ENCODE measurements around the gene PARP9. TPM values are rescaled to one million over a fixed set of nuclear protein-coding genes. Genes with fewer than 3 reads are reported as not detected.
"Not testable (repeated sequence)": the region's sequence is repeated elsewhere in the genome, so short reads cannot be mapped to it uniquely, and the experiment has no call there.

Gene PARP9
- polyA plus RNA-seq, 1 experiment, result 18.2 TPM

- TF ChIP-seq, protein P1, sequence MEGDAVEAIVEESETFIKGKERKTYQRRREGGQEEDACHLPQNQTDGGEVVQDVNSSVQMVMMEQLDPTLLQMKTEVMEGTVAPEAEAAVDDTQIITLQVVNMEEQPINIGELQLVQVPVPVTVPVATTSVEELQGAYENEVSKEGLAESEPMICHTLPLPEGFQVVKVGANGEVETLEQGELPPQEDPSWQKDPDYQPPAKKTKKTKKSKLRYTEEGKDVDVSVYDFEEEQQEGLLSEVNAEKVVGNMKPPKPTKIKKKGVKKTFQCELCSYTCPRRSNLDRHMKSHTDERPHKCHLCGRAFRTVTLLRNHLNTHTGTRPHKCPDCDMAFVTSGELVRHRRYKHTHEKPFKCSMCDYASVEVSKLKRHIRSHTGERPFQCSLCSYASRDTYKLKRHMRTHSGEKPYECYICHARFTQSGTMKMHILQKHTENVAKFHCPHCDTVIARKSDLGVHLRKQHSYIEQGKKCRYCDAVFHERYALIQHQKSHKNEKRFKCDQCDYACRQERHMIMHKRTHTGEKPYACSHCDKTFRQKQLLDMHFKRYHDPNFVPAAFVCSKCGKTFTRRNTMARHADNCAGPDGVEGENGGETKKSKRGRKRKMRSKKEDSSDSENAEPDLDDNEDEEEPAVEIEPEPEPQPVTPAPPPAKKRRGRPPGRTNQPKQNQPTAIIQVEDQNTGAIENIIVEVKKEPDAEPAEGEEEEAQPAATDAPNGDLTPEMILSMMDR (IDR thresholded peaks at IDR 0.05; ENCODE audit: insufficient read depth, low read depth, low read length), result no peak
- H3K27me3 ChIP-seq (ENCODE audit: control insufficient read depth, insufficient read depth, low read length), result no peaks in the 10 kb centered on the region
- DNase-seq (ENCODE audit: low read depth), result no peak
- no peak overlapping the region for H3K4me3 ChIP-seq (ENCODE audit: low read depth, low read length)
- H3K36me3 ChIP-seq (ENCODE audit: control insufficient read depth, insufficient read depth, low read length), result no peaks in the 10 kb centered on the region
- ChIA-PET POLR2A (no interaction called here), CTCF (no interaction called here)
These were observed 61.2 kb downstream of the PARP9 start for GRCh38 chr3:122502941-122503340.

DNA sequence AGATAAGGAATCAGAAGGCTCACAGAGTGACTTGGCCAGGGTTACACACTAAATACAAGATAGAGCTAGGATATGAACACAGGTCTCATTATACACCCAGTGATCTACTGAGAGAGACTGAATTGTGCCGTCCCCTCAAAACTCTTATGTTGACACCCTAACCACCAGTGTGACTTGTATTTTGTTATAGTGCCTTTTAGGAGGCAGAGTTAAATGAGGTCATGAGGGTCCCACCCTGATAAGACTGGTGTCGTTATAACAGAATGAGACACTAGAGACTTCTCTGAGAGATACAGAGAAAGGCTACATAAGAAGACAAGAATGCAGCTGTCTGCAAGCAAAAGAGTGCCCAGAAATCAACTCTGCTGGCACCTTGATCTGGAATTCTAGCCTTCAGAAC is 62.0 kb downstream of the PARP9 start:
- H3K36me3 ChIP-seq (ENCODE audit: control insufficient read depth, insufficient read depth, low read length), result no peaks in the 10 kb centered on the region
- H3K4me3 ChIP-seq (ENCODE audit: low read depth, low read length), result no peak overlapping the region
- ChIA-PET CTCF (no interaction called here), POLR2A (no interaction called here)
- TF ChIP-seq, protein P1 (IDR thresholded peaks at IDR 0.05; ENCODE audit: insufficient read depth, low read depth, low read length), result no peak
- no peaks in the 10 kb centered on the region for H3K27me3 ChIP-seq (ENCODE audit: control insufficient read depth, insufficient read depth, low read length)
- DNase-seq (ENCODE audit: low read depth), result no peak

DNA sequence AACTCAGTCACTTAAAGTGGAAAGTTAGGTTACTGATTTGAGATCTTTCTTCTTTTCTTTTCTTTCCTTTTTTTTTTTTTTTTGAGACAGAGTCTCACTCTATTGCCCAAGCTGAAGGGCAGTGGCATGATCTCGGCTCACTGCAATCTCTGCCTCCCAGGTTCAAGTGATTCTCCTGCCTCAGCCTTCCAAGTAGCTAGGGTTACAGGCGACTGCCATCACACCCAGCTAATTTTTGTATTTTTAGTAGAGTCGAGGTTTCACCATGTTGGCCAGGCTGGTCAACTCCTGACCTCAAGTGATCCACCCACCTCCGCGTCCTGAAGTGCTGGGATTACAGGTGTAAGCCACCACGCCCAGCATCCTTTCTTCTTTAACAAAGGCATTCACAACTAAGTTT is 63.1 kb downstream of the PARP9 start:
- DNase-seq (ENCODE audit: low read depth); POLR2A ChIA-PET; H3K4me3 ChIP-seq (ENCODE audit: low read depth, low read length); H3K27me3 ChIP-seq (ENCODE audit: control insufficient read depth, insufficient read depth, low read length); H3K36me3 ChIP-seq (ENCODE audit: control insufficient read depth, insufficient read depth, low read length): not testable (repeated sequence)
- CTCF ChIA-PET, result interaction anchor here (0.7 kb wide), 1 partner anchor 46 kb away, joined by 3 read pairs; no protein-coding TSS in a partner anchor

- ChIA-PET POLR2A (no interaction called here), CTCF (interaction anchor here (0.6 kb wide), 1 partner anchor 18 kb away, joined by 3 read pairs; no protein-coding TSS in a partner anchor)
- no peaks in the 10 kb centered on the region for H3K27me3 ChIP-seq (ENCODE audit: control insufficient read depth, insufficient read depth, low read length)
- DNase-seq (ENCODE audit: low read depth), result no peak
- H3K4me3 ChIP-seq (ENCODE audit: low read depth, low read length), result no peak overlapping the region
- H3K36me3 ChIP-seq (ENCODE audit: control insufficient read depth, insufficient read depth, low read length), result no peaks in the 10 kb centered on the region; the same call in 1 of the 2 replicates
- TF ChIP-seq, protein P1 (IDR thresholded peaks at IDR 0.05; ENCODE audit: insufficient read depth, low read depth, low read length), result no peak
These were observed 65.9 kb downstream of the PARP9 start for GRCh38 chr3:122498152-122498551.

- no peaks in the 10 kb centered on the region; the same call in 1 of the 2 replicates for H3K36me3 ChIP-seq (ENCODE audit: control insufficient read depth, insufficient read depth, low read length)
- DNase-seq (ENCODE audit: low read depth), result peak; percentile 88
- CTCF ChIA-PET, result interaction anchor here (0.8 kb wide), 1 partner anchor 12 kb away, joined by 4 read pairs; no protein-coding TSS in a partner anchor
These were observed 66.7 kb downstream of the PARP9 start for GRCh38 chr3:122497425-122497824.

More at GRCh38 chr3:122497425-122497824, 66.7 kb downstream of the PARP9 start:
- Histone ChIP-seq H3K4me3 (ENCODE audit: low read depth, low read length) (no peak overlapping the region), H3K27me3 (ENCODE audit: control insufficient read depth, insufficient read depth, low read length) (no peaks in the 10 kb centered on the region)
- POLR2A ChIA-PET, result no interaction called here
- TF ChIP-seq, protein P1 (IDR thresholded peaks at IDR 0.05; ENCODE audit: insufficient read depth, low read depth, low read length), result no peak

All from BJ (cell line).